GM18499 (cell line): ENCODE measurements around the gene ADAMTS19.
"Not testable (repeated sequence)": the region's sequence is repeated elsewhere in the genome, so short reads cannot be mapped to it uniquely, and the experiment has no call there.

Experiments used
- ATAC-seq: cut with Tn5 transposase; IDR thresholded peaks from one replicate; pipeline ENCODE4 v1.9.1; 2021; ENCODE audit warnings: moderate number of reproducible peaks; ENCODE audit not compliant: insufficient read depth, unreplicated experiment

ADAMTS19 gene

GRCh38 chr5:129563585-129563984 lies 103.5 kb downstream of the ADAMTS19 start:
- ATAC-seq, result no peak

- no peak for ATAC-seq
Measured at GRCh38 chr5:129569295-129569694, 109.2 kb downstream of the ADAMTS19 start.

- ATAC-seq, result no peak
Measured at GRCh38 chr5:129572060-129572459, 112.0 kb downstream of the ADAMTS19 start.

- ATAC-seq, result not testable (repeated sequence)
Measured at GRCh38 chr5:129584496-129584895, 124.4 kb downstream of the ADAMTS19 start.

- ATAC-seq, result no peak
Measured at GRCh38 chr5:129591508-129592160, 131.5 kb downstream of the ADAMTS19 start.

- no peak for ATAC-seq
Measured at GRCh38 chr5:129593525-129593924, 133.4 kb downstream of the ADAMTS19 start.

- ATAC-seq, result no peak
Measured at GRCh38 chr5:129601576-129601975, 141.5 kb downstream of the ADAMTS19 start.

- no peak for ATAC-seq
Measured at GRCh38 chr5:129608350-129608749, 148.3 kb downstream of the ADAMTS19 start.

- ATAC-seq, result no peak
Measured at GRCh38 chr5:129609710-129610109, 149.6 kb downstream of the ADAMTS19 start.

GRCh38 chr5:129616517-129616916 lies 156.4 kb downstream of the ADAMTS19 start:
- ATAC-seq, result no peak

- no peak for ATAC-seq
Measured at GRCh38 chr5:129617206-129617605, 157.1 kb downstream of the ADAMTS19 start.

- no peak for ATAC-seq
Measured at GRCh38 chr5:129619782-129620181, 159.7 kb downstream of the ADAMTS19 start.

GRCh38 chr5:129622531-129622930 lies 162.4 kb downstream of the ADAMTS19 start:
- ATAC-seq, result no peak

GRCh38 chr5:129629575-129629974 lies 169.5 kb downstream of the ADAMTS19 start:
- no peak for ATAC-seq

- ATAC-seq, result no peak
Measured at GRCh38 chr5:129630101-129630500, 170.0 kb downstream of the ADAMTS19 start.

- no peak for ATAC-seq
Measured at GRCh38 chr5:129631961-129632360, 171.9 kb downstream of the ADAMTS19 start.

- ATAC-seq, result not testable (repeated sequence)
Measured at GRCh38 chr5:129637501-129637900, 177.4 kb downstream of the ADAMTS19 start.

GRCh38 chr5:129639331-129639730 lies 179.2 kb downstream of the ADAMTS19 start:
- ATAC-seq, result no peak

GRCh38 chr5:129652349-129653056 lies 192.4 kb downstream of the ADAMTS19 start:
- no peak for ATAC-seq

GRCh38 chr5:129653057-129653375 lies 192.9 kb downstream of the ADAMTS19 start:
- ATAC-seq, result no peak

GRCh38 chr5:129653442-129653841 lies 193.3 kb downstream of the ADAMTS19 start:
- ATAC-seq, result no peak

GRCh38 chr5:129656952-129657351 lies 196.9 kb downstream of the ADAMTS19 start:
- ATAC-seq, result no peak
